H54 (cell line): ENCODE data around the gene KRTAP10-2.

ENCODE experiments used
- DNase-seq: peaks from one replicate; pipeline ENCODE4 v3.0.0; 2011; ENCODE audit warnings: low spot score, mixed read lengths; ENCODE audit not compliant: insufficient read length
- FAIRE-seq: peaks from 3 replicates; lab custom pipeline; 2011; peaks lifted over from hg19 to GRCh38; lab: Jason Lieb, UNC
- POLR2A ChIP-seq: IDR thresholded peaks from 2 replicates; pipeline ENCODE4 v1.6.1; 2011; ENCODE audit warnings: low read depth, mild to moderate bottlenecking, low read length

KRTAP10-2 gene

DNA sequence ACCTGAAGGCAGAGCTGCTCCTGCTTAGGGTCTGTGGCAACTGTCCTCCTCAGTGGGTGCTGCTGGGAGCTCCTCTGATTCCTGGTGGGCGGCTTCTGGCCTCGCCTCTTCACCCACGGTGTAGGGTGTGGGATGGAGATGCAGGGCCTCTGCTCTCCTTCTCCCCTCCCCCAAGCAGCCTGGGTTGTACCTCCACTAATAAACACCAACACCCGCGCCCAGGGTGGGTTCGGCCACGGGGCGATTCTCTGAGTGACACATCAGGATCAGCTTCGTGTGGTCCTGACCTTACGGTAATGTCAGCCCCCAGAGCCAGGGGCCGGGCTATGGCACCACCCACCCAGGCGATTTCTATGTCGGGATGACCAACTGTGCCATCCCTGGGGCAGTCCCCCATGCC lies 35.0 kb downstream of the KRTAP10-2 start:
- no peak for TF ChIP-seq POLR2A
- DNase-seq (no peak), FAIRE-seq (no peak)

DNA sequence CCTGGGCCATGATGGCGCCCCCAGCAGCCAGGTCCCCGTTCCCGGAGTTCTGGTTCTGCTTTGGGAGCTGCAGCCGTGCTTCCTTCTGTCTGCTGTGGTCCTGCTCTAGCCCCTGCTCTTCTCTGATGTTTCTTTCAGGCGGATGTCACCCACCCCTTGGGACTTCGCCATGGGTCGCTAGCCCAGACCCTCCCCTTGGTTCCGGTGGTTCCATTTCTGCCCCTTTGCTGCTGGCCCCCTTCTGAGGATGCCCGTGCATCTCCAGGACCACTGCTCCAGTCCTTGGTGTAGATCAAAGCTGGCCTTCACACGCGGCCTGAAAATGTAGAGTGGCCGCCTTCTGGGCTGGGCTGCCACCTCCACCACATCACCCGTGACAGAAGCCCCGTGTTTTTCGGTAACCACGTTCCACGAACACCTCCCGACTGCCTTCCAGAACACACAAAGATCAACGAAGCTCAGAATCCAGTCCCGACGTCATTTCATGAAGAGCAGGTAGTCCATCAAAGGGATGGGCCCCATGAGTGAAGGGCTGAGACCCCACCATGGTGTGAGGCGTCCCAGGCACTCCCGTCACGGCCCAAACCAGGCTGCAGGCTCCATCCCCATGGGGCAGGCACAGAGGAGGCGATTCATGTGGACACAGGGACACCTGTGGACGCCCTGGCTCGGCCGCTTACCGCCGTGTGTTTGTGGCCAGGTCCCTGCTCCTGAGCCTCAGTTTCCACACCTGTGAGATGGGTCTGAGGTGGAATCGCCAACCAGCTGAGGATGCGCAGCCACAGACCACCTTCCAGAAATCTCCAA lies 35.7 kb downstream of the KRTAP10-2 start:
- FAIRE-seq, result no peak
- no peak for DNase-seq
- no peak for TF ChIP-seq POLR2A

DNA sequence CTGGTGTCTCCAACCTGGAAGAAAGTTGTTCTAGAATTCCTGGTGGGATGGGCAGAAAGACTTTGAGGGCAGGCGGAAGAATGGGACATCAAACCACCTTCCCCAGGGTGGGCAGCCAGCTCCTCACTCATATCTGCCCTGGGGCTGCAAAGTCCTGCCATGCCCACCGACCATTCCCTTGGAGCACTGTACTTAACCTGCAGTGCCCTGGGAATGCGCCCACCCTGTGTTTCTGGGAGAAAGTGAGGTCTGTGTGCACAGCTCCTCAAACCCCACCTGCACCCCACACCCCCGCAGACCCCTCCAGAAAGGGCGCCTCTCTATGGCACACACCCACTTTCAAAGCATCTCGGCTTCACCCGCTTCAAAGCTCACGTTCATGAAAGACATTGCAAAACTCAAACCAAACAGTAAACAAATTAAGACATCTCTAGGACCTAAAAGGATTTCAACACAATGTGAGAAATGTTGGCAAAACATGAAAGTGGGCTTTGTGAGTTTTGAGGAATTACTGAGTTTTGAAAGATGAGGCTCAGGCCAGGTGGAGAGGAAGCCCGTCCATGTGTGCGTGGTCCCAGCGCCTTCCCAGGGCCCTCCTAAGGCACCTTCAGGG lies 36.5 kb downstream of the KRTAP10-2 start:
- no peak for DNase-seq
- no peak for FAIRE-seq
- no peak for TF ChIP-seq POLR2A

DNA sequence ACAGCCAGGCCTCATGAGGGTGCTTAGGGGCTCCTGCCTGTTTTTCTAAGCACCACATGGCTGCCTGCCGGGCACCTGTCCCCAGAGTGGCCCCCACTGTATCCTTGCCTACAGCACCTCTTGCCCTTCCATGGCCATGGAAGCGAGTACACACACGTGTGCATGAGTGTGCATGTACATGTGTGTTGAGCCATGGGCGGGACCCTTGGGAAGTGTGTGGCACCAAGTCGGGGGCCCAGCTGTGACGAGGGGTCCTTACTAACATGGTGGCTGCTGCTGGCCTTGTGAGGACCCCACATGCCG lies 37.1 kb downstream of the KRTAP10-2 start:
- DNase-seq (no peak), FAIRE-seq (no peak)
- TF ChIP-seq POLR2A, result no peak

DNA sequence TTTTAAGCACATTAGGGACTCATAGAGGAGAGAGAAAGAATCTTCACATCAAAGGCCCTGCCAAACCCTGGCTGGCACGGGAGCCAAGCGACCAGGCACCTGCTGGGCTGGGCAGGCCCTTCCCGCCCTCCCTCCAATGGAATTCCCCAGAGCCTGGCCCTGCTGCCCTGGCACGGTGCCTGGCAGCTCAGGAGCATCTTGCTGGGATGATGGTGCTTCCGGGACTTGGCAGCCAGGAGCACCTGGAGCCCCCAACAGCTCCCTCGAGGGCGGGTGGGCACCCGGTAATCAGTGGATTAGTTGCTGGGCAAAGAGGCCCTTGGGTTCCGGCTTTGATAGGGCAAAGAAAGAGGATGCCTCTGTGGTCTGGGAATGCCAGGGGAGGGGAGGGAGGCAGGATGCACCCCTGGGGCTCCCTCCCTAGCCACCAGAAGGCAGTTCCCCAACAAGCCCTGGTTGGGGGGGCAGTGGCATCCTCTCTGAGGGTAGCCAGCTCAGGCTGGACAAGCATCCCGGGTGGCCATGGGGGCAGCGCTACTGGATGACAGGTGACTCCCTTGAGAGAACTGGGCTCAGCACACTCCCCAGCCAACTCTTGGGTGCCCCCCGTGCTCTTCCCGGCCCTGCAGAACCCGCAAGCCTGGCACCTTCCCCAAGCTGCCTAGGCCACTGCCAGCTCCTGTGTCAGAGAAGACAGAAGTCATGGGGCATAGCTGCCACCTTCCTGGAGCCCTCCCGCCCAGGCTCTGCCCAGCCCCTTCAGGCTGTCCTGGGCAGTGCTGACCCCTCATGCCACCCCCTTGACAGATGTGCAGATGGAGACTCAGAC lies 37.7 kb downstream of the KRTAP10-2 start:
- DNase-seq (peak; percentile 67), FAIRE-seq (no peak)
- no peak for TF ChIP-seq POLR2A

DNA sequence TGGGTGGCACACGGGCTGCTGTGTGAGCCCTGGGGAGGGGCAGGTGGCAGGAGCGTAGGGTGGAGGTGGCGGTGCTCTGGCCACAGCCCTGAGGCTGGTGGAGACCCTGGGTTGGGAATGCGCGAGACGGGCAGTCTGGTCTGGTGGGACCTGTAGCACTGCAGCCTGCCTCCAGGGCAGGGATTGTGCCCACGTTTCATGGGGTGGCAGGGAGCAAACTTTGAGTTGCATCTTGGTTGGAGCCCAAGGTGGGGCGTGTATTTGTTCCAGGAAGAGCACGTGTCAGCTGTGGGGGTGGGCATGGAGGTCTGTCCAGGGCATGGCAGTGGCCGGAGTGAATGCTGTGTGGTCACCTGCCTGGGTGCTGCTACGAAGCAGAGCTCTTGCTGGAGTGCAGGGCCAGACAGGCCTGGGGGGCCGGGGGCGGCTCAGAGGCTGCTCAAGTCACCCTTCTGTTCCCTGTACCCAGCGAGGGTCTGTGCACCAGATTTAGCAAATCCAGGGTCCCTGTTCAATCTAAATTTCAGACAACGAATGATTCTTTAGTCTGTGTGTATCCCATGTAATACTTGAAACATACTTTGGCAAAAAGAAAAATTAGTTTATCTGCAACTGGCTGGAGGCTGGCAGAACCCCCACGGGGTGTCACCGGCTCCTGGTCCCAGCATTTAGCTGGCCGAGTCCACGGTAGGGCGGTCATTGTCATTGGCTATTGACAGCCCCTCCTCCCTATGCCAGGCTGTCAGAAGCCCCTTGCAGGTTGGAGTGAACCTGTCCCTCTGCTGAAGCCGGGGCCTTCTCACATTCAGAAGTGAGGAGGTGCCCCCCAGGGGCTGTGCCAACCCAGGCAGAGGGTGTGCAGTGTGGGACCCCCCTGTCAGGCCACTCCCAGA lies 38.6 kb downstream of the KRTAP10-2 start:
- no peak for FAIRE-seq
- no peak for DNase-seq
- TF ChIP-seq POLR2A, result no peak

DNA sequence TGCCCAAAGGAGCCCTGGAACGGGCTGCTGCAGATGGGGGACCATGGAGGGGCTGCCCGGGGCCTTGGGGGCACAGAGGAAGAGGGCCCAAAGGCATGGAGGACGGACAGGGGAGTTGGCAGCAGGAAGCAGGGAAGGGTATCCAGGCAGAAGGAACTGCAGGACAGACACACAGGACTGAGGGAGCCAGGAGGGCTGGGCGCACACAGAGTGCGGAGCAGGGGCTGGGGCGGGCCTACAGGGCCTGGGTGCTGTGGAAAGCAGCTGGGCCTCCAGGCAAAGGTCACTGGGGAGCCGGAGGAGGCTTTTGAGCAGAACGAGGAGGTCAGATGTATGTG lies 39.4 kb downstream of the KRTAP10-2 start:
- TF ChIP-seq POLR2A, result no peak
- FAIRE-seq (no peak), DNase-seq (no peak)

DNA sequence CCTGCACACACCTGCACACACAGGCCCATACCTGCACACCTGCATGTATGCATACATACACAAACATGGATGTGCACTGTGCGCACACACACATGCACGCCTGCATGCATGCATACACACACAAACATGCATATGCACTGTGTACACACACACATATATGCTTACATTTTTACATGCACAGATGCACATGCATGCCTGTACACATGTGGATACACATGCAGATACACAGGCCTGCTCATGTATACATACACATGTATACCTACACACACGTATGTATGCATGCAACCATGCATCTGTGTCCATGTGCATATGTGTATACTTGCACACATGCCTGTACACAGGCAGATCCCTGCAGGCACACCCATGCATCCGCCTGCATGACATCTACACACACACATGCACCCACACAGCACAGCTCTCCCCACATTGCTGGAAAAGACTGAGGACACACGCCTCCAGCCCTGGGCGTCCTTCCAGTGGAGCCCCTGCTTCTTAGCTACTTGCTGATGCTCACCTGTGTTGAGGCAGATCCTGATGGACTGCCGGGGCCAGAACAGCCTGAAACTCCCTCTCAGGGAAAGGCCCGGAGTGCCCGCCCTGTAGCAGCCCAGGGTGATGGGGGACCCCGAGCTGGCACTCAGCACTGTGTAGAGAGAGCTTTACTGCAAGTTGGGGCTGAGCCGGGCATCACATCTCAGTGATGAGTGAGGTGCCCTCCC lies 39.9 kb downstream of the KRTAP10-2 start:
- FAIRE-seq (no peak), DNase-seq (no peak)
- no peak for TF ChIP-seq POLR2A

DNA sequence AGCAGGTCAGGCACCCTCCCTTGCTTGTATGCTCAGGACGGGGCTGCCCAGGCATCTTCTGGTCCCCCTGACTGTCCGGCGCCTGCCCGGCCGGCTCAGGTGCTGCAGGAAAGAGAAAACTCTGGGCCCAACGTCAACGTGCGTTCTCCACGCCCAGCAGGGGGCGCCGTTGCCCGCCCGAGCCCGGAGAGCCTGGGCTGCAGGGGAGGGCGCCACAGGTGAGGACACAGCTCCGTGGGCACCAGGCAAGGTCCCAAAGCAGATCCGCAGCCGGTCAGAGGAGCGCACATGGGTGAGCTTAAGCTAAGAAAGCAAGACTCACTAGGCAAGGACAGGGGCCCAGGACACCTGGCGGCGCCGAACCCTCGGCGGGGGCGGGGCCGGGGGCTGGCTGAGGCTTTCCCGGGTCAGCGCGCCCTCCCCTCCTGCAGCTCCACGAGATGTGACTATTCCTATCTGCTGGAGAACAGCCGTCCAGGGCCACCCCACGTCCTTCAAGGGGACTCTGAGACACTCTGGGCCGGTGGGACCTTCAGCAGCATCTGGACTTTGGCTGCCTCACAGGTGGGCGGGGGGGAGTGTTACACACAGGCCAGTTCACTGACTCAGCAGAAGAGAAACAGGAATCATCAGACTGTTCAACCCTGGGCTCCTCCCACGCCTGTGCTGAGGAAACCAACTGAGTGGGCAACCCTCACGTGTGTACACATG lies 40.6 kb downstream of the KRTAP10-2 start:
- FAIRE-seq, result no peak
- DNase-seq, result peak; percentile 70
- TF ChIP-seq POLR2A, result no peak

DNA sequence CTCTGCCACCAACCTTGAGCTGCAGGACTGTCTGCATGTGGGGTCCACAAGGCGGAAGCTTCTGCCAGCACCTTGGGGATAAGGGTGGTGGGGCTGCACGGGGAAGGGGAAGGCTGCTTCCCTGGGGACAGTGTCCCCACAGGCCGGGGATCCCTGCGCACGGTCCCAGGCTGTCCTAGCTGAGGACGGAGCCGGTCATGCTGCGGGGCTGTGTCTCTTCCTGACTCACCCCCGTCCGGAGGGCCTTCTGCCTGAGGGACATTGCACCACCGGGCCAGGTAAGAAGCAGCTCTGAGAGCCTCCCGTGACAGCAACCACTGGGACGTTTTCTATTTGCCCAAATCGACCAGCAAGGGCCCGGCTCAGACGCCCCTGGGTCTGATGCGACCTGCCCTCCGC lies 41.2 kb downstream of the KRTAP10-2 start:
- no peak for TF ChIP-seq POLR2A
- DNase-seq, result no peak

DNA sequence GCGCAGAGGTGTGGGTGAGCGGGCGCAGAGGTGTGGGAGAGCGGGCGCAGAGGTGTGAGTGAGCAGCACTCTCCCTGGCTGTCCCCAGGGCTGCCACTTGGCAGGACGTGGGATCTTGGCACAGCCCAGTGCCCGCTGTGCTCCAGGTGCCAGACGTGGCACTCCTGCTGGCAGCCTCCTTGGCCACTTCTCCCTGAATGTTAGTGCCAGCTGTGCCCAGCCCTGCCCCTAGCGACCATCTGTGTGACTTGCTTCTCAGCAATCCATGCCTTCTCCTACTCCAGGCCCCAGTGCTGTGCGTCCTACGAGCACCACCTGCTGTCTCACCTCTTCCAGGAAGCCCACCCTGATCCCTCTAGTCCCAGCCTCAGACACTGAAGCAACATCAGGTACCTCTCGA lies 41.8 kb downstream of the KRTAP10-2 start:
- no peak for FAIRE-seq
- TF ChIP-seq POLR2A, result no peak
- DNase-seq, result peak; percentile 67

More for the DNA sequence above, 41.2 kb downstream of the KRTAP10-2 start:
- no peak for FAIRE-seq

DNA sequence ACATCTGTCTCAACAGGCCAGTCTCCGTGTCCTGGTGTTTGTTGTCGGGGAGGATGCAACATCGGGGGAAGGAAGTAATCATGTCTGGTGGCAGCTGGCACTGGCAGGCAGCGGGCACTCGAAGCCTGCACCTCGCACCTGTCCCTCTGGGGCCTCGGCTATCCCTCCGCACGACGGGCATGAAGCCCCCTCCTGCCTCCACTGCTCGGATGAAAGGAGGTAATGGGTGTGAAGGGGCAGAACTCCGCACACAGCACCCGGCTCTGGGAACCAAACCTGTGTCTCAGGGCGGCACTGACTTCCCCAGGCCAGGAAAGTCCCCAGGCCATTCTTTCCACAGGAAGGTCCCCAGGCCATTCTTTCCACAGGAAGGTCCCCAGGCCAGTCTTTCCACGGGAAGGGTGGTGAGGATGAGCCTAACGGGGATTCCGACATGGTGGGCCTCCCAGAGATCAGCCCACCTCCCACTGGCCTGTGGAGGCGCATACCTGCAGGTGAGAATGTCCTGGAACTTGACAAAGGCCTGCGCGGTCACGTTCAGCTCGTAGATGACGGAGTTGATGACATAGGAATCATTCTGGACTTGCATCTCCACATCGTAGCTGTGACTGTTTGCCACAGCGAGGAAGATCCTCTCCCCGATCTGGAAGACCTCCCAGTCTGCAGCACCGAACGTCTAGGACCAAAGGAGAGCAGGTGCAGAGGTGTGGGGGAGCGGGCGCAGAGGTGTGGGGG lies 42.4 kb downstream of the KRTAP10-2 start:
- FAIRE-seq, result no peak
- TF ChIP-seq POLR2A, result no peak
- no peak for DNase-seq
